LNCaP clone FGC (cell line): ENCODE results near the gene SMIM10L1.

Experiments
- DNase-seq: peaks from one replicate; pipeline ENCODE4 v3.0.0-alpha.2; 2011; ENCODE audit warnings: low read depth
- H3K4me3 ChIP-seq: 2 replicates; pipeline ENCODE4 v1.5.1; 2011; ENCODE audit warnings: mild to moderate bottlenecking, low read depth, low read length, control low read depth
- TF ChIP-seq, protein P1 (sequence below): IDR thresholded peaks from 2 replicates; pipeline ENCODE4 v1.5.1; 2012; ENCODE audit warnings: mild to moderate bottlenecking; ENCODE audit not compliant: control insufficient read depth, insufficient read depth; ENCODE audit errors: extremely low read depth

The SMIM10L1 gene

GRCh38 chr12:11158885-11159444 is 12.0 kb upstream of the SMIM10L1 start:
- no peak for DNase-seq
- H3K4me3 ChIP-seq: no peak overlapping the region
- TF ChIP-seq, protein P1, sequence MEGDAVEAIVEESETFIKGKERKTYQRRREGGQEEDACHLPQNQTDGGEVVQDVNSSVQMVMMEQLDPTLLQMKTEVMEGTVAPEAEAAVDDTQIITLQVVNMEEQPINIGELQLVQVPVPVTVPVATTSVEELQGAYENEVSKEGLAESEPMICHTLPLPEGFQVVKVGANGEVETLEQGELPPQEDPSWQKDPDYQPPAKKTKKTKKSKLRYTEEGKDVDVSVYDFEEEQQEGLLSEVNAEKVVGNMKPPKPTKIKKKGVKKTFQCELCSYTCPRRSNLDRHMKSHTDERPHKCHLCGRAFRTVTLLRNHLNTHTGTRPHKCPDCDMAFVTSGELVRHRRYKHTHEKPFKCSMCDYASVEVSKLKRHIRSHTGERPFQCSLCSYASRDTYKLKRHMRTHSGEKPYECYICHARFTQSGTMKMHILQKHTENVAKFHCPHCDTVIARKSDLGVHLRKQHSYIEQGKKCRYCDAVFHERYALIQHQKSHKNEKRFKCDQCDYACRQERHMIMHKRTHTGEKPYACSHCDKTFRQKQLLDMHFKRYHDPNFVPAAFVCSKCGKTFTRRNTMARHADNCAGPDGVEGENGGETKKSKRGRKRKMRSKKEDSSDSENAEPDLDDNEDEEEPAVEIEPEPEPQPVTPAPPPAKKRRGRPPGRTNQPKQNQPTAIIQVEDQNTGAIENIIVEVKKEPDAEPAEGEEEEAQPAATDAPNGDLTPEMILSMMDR: no peak

DNA sequence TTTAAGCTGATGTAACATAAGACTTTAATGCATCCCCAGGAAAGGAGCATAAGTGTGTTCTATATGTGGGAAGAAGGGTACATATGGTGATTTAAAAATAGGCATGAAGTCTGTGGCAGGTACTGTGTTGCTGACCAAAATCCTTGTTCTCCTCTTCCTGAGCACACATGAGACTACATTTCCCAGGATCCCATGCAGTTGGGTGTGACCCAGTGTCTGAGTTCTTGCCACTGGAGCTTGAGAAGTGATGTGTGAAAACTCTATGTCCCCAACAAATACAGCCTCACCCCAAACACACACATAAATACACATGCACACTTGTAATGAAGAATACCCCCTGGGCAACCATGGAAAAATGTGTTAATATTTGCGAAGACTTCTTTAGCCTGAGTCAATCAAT is 8.5 kb upstream of the SMIM10L1 start:
- TF ChIP-seq, protein P1: no peak
- DNase-seq: no peak
- H3K4me3 ChIP-seq: no peak overlapping the region

- no peak for DNase-seq
- TF ChIP-seq, protein P1: no peak
- H3K4me3 ChIP-seq: no peak overlapping the region
Measured at GRCh38 chr12:11164384-11164783, 6.6 kb upstream of the SMIM10L1 start.

DNA sequence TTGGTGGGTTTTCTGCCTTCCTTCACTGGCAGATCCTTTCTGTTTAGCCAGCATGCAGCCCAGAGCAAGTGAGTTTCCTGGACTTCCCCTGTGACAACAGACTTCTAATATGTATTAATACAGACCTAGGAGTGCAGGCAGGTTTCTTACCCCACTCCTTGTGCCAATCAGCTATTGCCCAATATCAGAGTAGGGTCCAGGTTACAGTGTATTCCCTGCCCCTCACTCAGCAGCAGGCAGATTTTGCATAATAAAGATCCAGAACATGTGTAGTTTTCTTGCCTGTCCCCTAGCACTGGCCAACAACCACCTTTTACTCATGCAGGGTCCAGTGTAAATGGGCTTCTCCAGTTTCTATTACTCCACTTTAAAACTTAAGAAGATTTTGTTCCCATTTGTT is 4.7 kb upstream of the SMIM10L1 start:
- H3K4me3 ChIP-seq: no peak overlapping the region
- no peak for DNase-seq
- TF ChIP-seq, protein P1: no peak

DNA sequence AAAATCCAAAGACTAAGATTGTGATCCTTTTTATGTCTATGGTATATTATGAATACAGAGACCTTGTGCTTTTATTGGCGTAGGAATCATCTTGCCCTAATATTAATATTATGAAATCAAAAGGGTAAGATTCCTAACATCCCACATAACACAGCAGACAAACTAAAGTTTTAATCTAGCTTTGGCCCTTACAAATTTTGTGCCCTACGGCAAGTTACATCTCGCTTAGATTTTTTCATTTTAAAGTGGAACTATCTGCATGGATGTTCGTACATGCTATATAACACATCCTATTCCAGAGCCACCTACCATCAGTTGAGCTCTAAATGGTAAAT is 217 bp upstream of the SMIM10L1 start:
- TF ChIP-seq, protein P1: no peak
- no peak for DNase-seq
- H3K4me3 ChIP-seq: peak overlapping the region; percentile 80

GRCh38 chr12:11171969-11172675 is 1.1 kb downstream of the SMIM10L1 start:
- TF ChIP-seq, protein P1: no peak
- no peak for DNase-seq
- H3K4me3 ChIP-seq: peak overlapping the region; percentile 80

GRCh38 chr12:11174022-11174421 is 3.0 kb downstream of the SMIM10L1 start:
- DNase-seq: no peak
- TF ChIP-seq, protein P1: no peak
- H3K4me3 ChIP-seq: no peak overlapping the region
